Fibroblast of the aortic adventitia (primary cell): ENCODE results near the gene ALKBH4. TPM values are rescaled to one million over a fixed set of nuclear protein-coding genes. Genes with fewer than 3 reads are reported as not detected.
"Not testable (repeated sequence)": the region's sequence is repeated elsewhere in the genome, so short reads cannot be mapped to it uniquely, and the experiment has no call there.

Experiments
- DNase-seq: peaks from one replicate; pipeline ENCODE4 v3.0.0-alpha.2; 2010; ENCODE audit warnings: low read depth
- H3K4me3 ChIP-seq: 2 replicates; pipeline ENCODE4 v1.5.1; 2011; ENCODE audit warnings: low read depth, mild to moderate bottlenecking, control low read depth, low read length, moderate library complexity
- total RNA-seq: library from RNA; depleted of rRNA; stranded (reverse); fragments of >200 nt; gene quantifications from 2 replicates; pipeline ENCODE4 v1.2.3, GENCODE V29; 2012; ENCODE audit warnings: low replicate concordance
- TF ChIP-seq, protein P1 (sequence below): IDR thresholded peaks from 2 replicates; pipeline ENCODE4 v1.5.1; 2011; ENCODE audit warnings: mild to moderate bottlenecking, low read length, control low read depth, inconsistent platforms; ENCODE audit not compliant: insufficient read depth

ALKBH4 gene
- total RNA-seq, 1 donor: 8.0 TPM

DNA sequence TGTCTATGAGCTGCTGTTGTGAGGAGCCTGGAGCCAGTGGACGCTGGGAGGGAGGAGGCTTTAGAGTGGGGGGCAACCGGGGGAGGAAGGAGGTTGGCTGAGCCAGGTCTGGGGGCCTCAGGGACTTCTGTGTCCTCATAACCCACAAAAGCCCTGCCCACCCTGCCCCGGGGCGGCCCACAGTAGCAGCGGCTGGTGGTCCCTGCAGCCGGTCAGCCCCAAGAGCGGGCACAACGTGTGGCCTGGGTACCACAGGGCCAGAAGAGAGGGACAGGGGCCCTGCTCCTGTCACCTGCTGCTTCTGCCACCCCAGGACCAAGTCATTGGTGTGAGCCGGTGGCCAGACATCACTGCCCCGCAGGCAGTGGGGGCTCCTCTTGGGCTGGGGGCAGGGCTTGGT lies 17.3 kb upstream of the ALKBH4 start:
- H3K4me3 ChIP-seq, DNase-seq: not testable (repeated sequence)

DNA sequence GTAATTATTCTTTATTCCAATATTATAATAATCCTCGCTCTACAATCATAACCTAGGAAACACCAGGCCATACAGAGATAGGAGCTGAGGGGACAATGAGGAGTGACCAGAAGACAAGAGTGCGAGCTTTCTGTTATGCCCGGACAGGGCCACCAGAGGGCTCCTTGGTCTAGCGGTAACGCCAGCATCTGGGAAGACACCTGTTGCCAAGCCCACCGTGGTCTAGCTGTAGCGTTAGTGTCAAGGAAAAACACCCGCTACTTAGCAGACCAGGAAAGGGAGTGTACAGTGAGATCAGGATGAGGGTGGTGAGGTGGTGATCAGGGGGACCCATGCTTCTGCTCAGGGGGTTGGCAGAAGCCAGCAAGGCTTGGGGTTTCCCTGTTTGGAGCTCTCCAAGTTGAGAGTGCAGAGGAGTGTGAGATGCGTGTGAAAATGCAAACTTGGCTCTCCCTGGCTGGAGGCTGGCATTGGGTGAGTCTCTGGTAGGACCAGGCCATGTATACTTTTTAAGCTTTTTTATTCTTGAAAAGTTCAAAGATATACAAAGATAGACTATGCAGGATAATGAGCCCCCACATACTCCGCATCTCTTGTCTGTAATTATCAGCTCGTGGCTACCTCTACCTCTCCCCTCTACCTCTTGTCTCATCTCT lies 15.4 kb upstream of the ALKBH4 start:
- DNase-seq, H3K4me3 ChIP-seq: not testable (repeated sequence)

DNA sequence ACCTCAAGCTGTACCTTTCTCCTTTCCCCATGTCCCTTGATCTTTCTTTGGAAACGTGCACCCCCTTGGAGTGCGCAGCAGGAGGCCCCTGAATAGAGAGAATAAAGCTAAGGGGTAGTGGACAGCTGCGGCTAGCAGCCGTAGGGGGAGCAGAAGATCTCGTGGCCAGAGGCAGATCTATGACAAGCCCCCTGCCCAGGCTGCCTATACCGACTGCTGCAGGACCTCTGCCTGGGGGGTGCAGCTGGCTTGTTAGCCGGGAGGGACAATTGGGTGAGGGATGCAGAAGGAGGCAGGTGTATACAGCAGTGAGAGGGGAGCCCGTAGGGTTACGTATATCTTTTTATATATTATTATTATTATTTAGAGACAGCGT lies 14.5 kb upstream of the ALKBH4 start:
- DNase-seq, H3K4me3 ChIP-seq: not testable (repeated sequence)

More for the DNA sequence above, 15.4 kb upstream of the ALKBH4 start:
- TF ChIP-seq, protein P1, sequence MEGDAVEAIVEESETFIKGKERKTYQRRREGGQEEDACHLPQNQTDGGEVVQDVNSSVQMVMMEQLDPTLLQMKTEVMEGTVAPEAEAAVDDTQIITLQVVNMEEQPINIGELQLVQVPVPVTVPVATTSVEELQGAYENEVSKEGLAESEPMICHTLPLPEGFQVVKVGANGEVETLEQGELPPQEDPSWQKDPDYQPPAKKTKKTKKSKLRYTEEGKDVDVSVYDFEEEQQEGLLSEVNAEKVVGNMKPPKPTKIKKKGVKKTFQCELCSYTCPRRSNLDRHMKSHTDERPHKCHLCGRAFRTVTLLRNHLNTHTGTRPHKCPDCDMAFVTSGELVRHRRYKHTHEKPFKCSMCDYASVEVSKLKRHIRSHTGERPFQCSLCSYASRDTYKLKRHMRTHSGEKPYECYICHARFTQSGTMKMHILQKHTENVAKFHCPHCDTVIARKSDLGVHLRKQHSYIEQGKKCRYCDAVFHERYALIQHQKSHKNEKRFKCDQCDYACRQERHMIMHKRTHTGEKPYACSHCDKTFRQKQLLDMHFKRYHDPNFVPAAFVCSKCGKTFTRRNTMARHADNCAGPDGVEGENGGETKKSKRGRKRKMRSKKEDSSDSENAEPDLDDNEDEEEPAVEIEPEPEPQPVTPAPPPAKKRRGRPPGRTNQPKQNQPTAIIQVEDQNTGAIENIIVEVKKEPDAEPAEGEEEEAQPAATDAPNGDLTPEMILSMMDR: peak; percentile 33

DNA sequence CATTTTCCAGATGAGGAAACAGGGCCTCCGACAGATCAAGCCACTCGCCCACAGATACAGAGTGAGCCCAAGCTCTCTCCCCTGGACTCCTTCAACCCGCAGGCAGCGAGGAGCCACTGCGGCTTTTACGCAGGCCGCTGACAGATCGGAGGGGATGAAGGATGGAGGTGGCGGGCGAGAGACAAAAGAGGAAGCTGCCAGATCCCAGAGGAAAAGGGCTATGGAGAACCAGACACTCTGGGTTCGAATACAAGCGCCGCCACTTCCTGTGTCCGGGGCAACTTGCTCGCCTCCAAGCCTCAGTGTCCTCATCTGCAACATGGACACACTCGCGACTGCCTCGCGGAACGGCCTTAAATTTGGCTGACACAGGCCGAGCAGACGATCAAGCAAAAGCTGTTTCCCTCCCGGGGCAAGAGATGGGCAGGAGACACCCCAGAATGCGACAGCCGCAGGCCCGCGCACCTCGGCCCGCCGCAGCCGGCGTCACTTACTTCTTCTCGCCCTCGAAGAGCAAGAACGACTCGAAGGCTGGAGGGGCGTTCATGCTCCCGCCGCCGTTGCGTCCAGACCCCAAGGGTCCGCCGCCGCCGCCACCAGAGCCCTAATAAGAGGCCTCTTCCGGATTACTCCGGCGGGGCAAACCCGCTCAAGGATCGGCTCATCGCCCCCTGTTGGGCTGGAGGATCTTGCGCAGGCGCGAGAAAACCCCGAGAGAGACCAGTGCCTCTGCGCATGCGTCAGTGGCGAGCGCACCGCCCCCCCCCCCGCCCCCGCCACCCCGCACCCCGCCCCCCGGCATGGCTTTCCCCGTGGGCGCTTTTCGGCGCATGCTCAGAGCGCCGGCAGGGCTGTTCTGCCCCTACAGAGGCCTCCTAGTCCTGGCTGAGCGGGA lies 13.9 kb upstream of the ALKBH4 start, which contains the start of gene POLR2J:
Gene POLR2J, minus strand, starts transcription at position 609 of the 895 bp plus-strand sequence. Its CDS starts 62 bp downstream, at position 547.
- H3K4me3 ChIP-seq: peak within 1 kb of the TSS; percentile 50
- DNase-seq: peak; percentile 85
- TF ChIP-seq, protein P1: peak; percentile 49

DNA sequence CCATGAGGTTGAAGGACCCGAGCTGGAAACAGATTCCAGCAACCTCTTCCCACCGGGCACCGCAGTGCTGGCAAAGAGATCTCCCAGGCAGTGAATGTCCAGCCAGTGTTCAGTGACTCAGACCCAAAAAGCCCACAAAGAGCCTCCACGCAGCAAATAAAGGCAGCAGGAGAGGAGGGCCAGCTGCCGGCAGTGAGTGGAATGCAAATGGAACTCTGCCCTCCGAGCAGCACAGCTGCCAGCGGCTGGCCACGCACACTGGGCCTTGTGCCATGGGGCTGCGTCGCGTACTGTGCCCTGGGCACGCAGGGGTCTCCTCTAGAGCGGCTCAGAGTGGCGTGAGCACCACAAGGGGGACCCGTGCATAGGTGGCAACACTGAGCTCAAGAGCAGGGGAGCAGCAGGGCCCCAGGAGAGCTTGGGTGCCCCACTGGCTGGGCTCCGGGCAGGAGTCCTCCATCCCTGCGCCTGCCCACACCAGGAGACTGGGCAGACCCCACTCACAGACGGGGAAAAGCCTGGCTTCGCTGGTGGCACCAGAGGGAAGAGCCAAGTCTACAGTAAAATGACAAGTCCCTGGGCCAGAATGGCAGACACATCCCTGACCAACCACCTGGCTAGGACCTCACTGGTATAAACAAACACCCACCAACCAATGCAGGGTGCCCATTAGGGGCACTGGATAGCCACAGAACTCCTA lies 10.2 kb upstream of the ALKBH4 start:
- H3K4me3 ChIP-seq, DNase-seq: not testable (repeated sequence)

DNA sequence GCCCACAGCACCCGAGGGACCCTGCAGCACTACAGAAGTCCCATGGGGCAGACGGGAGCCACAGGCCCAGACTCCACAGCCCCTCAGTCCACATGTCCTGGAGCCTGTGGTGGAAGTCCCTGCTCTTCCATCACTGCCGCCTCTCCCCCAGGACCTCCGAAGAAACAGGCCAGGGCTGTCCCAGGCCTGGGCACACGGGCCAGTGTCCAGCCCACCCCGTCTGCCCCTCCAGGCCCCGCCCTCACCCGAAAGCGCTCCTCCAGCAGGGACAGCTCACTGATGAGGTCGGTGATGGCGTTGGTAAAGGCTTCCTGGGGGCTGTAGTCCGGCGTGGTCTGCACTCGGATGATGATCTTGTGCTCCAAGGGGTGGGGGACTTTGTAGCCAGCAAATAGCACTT lies 9.5 kb upstream of the ALKBH4 start:
- H3K4me3 ChIP-seq, DNase-seq: not testable (repeated sequence)

DNA sequence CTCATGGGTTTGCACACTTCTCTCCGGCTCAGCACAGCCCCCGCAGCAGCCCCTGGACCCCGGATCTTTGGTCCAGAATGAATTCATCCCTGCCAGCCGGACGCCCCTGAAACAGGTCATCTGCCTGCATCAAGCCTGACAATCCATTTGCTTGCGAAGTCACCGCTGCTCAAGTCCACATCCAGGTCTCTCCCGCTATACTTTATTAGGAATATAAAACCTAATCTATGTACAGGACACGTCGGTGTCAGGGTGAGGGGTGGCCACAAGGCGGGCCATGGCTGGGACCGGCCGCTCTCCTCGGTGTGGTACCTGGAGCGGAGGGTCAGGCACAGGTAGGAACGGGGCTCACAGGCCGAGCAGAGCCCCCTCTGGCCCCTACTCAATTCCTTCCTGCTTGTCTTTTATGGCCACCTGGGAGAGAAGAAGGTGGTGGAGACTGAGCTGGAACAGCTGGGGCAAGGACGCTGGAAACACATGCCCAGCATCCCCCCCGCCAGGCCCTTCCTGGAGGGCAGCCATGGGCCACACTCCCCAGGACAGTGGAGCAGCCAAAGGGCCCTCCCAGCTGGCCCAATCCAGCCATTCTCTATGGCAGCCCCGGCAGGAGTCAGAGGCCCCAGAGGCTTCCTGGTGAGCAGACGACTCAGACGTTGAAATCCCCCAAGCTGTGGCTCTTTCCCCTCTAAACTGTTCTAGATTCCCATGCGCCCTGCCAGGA lies 8.8 kb upstream of the ALKBH4 start:
- no peak for DNase-seq
- TF ChIP-seq, protein P1: no peak
- H3K4me3 ChIP-seq: no peak overlapping the region

DNA sequence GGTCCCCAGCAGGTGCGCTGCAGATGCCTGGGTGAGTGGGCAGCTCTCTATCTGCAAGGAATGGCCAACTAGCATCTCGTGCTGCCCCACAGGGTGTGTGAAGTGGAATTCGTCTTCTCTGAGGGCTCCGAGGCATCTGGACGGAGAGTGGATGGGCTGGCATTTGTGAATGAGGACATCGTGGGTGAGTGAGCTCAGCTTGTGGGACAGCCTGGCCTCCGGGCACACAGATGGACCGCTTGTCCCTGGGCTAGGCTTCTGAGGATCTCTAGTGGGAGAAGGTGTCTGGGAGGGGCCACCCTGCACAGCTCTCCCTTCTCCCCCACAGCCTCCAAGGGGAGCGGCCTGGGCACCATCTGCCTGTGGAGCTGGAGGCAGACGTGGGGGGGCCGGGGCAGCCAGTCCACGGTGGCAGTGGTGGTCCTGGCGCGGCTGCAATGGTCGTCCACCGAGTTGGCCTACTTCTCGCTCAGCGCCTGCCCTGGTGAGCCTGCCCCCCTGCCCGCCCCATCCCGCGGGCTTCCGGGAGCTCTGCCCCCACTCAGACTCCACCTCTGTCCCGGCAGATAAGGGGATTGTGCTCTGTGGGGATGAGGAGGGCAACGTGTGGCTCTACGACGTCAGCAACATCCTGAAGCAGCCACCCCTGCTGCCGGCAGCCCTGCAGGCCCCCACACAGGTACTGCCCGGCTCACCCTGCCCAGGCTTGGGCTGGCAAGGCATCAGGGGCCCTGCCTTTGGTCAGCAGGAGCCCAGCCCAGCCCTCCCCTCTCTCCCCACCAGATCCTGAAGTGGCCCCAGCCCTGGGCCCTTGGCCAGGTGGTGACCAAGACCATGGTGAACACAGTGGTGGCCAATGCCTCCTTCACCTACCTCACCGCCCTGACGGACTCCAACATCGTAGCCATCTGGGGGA lies 7.7 kb upstream of the ALKBH4 start:
- no peak for DNase-seq
- TF ChIP-seq, protein P1: no peak
- H3K4me3 ChIP-seq: no peak overlapping the region
